GM18526 (cell line): ENCODE results near the gene S100A9.

Experiments used
- POLR2A ChIP-seq: IDR thresholded peaks from 3 replicates; pipeline ENCODE4 v1.6.1; 2011; ENCODE audit not compliant: insufficient read length; ENCODE audit errors: extremely low read depth

Gene S100A9

DNA sequence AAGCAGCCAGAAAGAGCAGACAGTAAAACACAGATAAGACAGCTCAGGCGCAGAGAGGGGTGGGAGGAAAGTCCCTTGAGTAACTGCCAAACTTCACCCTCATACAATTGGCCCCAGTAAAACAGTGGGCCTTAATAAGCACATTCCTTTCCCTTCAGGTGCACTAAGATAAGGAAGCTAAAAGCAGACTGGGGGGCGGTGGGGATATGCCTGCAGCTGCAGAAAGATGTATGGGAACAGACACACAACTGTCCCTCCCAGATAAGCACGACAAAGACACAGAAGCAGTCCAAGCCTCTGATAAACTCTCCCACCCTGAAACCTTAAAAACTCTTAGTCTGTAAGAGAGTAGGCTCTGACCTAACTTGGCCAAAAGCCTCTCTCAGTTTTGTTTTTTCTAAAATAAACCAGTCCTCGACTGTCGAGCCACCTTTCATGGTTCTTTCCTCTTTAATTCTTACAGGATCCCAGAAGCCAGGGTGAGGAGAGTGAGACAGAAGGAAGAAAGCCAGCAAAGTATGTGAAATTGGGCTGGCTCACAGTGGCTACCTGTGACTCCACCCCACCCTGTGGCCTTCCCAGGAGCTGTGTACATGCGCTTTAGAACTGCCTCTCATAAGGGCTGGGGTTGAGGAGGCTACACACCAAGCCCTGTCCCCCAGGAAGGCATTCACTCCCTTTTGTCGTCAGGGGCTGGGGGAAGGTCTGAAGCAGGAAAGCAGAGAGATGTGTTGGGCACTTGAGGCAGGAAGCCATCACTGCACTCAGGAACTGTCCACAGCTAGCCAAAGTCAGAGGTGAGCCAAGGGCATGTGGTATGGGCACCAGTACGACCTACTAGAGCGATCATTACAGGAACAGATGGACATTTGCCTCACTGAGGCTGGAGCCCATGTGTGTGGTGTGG is 13.6 kb upstream of the S100A9 start:
- no peak for TF ChIP-seq POLR2A

- TF ChIP-seq POLR2A = no peak
These were observed 13.0 kb upstream of the S100A9 start for GRCh38 chr1:153344718-153345025.

- no peak for TF ChIP-seq POLR2A
These were observed 12.2 kb upstream of the S100A9 start for GRCh38 chr1:153345187-153346076.

DNA sequence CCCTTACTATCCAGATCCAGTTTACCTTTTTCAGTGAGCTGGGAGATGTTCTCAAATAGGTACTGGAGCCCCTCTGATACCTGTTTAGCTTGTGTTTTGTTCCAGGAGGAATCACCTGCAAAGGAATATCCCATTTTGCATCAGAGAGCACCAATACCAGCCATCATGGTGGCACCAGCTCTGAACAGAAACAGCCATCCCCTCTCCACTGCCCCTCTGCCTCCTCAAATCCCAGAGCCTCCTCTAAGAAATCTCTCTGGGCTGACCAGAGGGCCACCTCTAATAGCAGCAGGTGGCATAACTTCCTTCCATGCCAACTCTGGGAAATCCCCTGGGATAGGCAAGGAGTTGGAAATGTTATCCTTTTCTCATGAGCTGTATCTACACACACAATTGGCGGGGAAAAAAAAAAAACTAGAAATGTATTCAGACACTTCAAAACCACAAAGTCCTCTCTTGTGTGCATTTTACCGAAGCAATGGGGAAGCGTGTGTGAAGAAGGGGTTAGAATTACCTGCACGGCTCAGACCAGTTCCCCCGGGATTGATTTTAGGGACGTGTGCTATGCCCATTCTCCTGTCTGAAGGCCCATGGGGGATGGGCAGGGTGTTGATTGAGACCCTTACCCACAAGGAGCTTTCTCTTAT is 11.5 kb upstream of the S100A9 start:
- TF ChIP-seq POLR2A = no peak

DNA sequence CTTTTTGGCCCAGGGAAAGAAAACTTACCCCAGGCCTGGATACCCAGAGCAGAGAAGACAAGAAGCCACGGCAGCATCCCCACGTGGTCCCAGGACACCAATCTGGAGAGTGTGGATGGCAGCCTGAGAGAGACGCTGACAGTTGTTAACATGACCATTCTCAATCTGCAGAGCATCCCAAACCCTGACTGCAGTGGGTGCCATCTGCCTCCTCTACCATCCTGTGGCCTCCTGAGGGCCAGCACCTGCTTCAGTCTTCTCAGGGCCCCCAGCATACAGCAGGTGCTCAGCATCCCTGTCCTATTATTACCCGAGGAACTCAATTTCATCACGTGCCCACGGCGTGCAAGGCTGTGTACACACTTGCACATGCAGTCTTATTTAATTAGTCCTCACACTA is 9.8 kb upstream of the S100A9 start:
- no peak for TF ChIP-seq POLR2A

GRCh38 chr1:153348511-153349362 is 8.9 kb upstream of the S100A9 start, which contains the start of gene PGLYRP4:
PGLYRP4 (minus strand) TSS chr1:153348841; CDS start chr1:153347932, 909 bp downstream.
- TF ChIP-seq POLR2A = no peak

DNA sequence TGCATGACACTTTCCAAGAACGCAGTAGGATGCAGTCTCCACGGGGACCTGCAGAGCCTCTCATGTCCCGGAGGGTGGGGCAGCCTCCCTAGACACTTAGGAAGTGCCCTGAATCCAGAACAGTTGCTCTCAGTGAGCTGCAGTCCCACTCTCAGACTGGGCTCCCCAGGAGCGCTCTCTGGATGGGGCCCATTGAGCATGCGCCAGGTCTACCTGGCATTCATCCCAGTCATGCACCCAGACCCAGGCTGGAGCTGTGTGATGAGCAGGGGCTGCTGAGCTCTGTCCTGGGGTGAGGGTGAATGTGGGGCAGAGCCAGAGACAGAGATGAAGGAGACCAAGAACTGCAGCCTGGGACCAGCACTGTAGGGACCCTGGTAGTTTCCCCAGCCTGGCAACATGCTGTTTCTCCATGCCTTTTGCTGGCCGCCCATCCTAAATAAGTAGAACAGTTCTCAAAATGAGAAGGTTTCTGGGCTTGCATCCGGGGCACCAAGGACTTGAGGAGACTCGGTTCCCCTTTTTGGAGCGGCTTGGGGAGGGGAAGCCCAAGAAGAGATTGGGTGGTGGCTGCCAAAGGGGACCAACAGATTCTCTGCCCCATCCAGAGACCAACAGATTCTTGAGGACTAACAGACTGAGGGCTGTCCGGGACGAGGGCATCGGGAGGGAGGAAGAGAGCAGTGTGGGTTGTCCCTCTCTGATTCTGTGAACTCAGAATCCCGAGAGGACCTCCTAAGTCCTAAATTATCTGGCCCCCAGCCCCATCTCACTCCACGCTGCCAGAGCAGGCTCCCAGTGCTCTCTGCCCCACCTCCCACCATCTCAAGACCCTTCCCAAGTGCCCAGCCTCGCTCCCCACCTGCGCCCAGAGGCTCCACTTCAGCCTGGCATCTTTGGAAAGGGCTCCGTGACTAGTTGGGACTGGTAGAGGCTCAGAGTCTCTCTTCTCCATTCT is 8.0 kb upstream of the S100A9 start:
- TF ChIP-seq POLR2A = no peak

DNA sequence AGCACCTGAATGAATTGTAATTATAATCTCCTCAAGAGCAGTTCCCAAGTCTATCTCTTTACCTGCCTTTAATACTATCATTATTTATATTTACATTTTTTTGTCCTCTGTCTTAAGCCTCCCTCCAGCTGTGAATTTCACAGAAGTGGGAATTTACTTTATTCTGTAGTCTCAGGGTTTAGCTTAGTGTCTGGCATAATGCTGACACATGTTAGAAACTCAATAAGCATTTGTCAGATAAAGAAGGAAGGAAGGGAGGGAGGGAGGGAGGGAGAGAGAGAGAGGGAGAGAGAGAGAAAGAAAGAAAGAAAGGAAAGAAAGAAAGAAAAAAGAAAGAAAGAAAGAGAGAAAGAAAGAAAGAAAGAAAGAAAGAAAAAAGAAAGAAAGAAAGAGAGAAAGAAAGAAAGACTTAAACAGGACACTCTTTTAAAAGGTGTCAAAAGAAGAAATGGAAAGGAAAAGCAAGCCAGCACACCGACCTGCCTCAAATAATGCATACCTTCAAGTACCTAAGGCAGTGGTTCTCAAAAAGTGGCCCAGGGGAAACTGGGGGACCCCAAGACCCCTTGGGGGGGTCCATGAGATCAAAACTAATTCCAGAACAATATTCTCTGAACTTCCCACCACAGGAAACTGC is 7.2 kb upstream of the S100A9 start:
- TF ChIP-seq POLR2A = no peak

DNA sequence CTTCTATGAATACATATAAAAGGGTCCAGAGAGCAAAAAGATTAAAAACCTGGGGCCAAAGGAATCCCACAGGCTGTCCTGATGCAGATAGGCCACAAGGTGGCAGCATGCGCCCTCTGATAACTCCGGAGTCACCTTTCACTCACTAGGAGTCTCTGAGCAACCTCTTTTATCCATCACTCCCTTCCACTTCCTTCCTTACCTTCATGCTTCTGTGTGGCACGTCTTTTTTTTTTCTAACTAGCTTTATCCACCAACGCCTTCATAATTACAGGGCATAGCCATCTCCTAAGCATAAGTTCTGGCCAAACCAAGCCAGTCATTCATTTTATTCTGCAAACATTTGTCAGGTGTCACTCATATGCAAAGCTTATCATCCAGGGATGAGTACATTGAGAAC is 5.1 kb upstream of the S100A9 start:
- TF ChIP-seq POLR2A = no peak

DNA sequence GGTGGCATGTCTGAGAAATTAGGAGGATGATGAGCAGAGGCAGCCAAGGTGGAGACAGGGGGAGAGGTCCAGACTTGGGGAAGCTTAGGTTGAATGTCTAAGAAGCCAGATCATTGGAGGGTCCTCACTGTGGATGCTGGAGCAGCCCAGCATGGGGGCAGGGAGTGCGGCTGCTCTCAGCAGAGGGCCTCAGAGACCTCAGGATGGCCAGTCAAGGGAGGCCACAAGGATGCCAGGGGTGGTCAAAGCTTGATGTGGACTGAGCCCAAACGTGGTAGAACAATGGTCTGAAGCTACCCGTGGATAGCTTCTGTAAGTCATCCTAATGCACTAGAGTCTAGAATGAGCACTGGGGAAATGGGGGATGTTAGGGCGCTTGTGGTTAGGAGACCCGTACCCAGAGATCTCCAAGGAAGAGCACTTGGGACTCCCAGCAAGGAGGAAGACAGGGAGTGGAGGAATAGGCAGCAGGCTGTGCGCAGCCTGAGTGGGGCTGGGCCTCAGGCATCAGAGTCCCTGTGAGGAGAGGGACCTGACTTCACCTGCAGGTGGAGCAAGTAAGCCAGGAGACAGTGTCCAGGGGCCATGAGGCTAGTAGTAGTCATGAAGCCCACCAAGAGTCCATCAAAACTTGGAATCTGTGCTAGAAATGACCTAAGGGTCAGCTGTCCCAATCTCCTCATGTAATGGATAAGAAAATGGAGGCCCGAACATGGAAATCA is 4.3 kb upstream of the S100A9 start:
- no peak for TF ChIP-seq POLR2A

- TF ChIP-seq POLR2A = no peak
These were observed 3.0 kb upstream of the S100A9 start for GRCh38 chr1:153354515-153355193.

DNA sequence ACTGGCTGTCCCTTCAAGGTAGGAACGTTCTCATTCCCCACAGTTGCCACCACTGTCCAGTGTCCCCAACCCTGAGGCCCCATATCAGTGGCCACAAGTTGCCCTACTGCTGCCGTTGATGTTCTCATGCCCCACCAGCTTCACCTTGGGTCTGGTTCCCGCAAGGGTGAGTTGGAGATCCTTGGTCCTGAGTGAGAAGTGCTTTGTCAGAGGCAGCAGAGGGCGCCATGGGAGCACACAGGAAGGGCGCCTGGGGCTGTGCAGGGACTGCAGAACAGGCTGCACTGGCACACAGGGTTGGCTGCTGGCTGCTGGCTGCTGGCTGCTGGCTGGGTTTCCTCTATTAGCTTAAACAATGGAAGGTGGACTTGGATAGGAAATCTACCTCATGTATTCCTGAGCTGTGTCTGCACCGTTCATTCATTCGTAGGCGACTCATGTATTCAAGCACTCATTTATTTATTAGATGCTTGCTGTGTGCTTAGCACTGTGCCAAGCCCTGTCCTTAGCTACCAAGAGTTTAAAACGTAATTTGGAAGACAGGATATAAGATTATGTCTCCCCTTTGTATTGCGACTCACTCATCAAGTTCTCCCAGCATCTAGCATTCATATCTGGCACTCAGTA is 2.1 kb upstream of the S100A9 start:
- no peak for TF ChIP-seq POLR2A
